ENCODE data around the gene DAPK1. TPM values are rescaled to one million over a fixed set of nuclear protein-coding genes. Genes with fewer than 3 reads are reported as not detected.

Gene DAPK1
- total and polyA plus RNA-seq, 2 donors from 2014 or later, result 15.5 to 166 TPM

- H3K9me3 ChIP-seq (ENCODE audit: control insufficient read depth in 2 of 3, insufficient read depth in 1 of 3, low read length in 3 of 3), result no peaks in the 10 kb centered on the region
- DNase-seq (no peak), FAIRE-seq (no peak)
- no peaks in the 10 kb centered on the region for H3K36me3 ChIP-seq (ENCODE audit: control insufficient read depth in 2 of 3, insufficient read depth in 3 of 3, low read length in 3 of 3)
- H3K9ac ChIP-seq (ENCODE audit: low read length in 3 of 3), result no peak overlapping the region
- no peaks in the 10 kb centered on the region for H3K27me3 ChIP-seq (ENCODE audit: control insufficient read depth, insufficient read depth, low read length)
- intact Hi-C loops (cut with DNase I), result no loop called here
- H3K4me1 ChIP-seq (ENCODE audit: control insufficient read depth in 2 of 3, insufficient read depth in 2 of 3, low read depth in 1 of 3, low read length in 3 of 3), result peaks cover 0 to 8% (median 6%) of the 10 kb centered on the region in 3 donors
- no peak overlapping the region for H3K27ac ChIP-seq (ENCODE audit: low read depth in 2 of 2, low read length in 2 of 2)
- no peak for TF ChIP-seq CTCF (IDR thresholded peaks at IDR 0.05; ENCODE audit: borderline replicate concordance, extremely low read depth, insufficient read depth)
- no peak overlapping the region for H3K4me3 ChIP-seq (ENCODE audit: low read length in 3 of 3)
Measured at GRCh38 chr9:87587356-87587745, 89.7 kb downstream of the DAPK1 start.

GRCh38 chr9:87587864-87588263, 90.2 kb downstream of the DAPK1 start:
- Histone ChIP-seq H3K36me3 (ENCODE audit: control insufficient read depth in 2 of 3, insufficient read depth in 3 of 3, low read length in 3 of 3) (no peaks in the 10 kb centered on the region), H3K9ac (ENCODE audit: low read length in 3 of 3) (no peak overlapping the region), H3K4me1 (ENCODE audit: control insufficient read depth in 2 of 3, insufficient read depth in 2 of 3, low read depth in 1 of 3, low read length in 3 of 3) (peaks cover 0 to 12% (median 11%) of the 10 kb centered on the region in 3 donors), H3K9me3 (ENCODE audit: control insufficient read depth in 2 of 3, insufficient read depth in 1 of 3, low read length in 3 of 3) (no peaks in the 10 kb centered on the region), H3K4me3 (ENCODE audit: low read length in 3 of 3) (no peak overlapping the region), H3K27ac (ENCODE audit: low read depth in 2 of 2, low read length in 2 of 2) (no peak overlapping the region), H3K27me3 (ENCODE audit: control insufficient read depth, insufficient read depth, low read length) (no peaks in the 10 kb centered on the region)
- FAIRE-seq (no peak), DNase-seq (no peak)
- intact Hi-C loops (cut with DNase I), result no loop called here
- TF ChIP-seq CTCF (IDR thresholded peaks at IDR 0.05; ENCODE audit: borderline replicate concordance, extremely low read depth, insufficient read depth), result no peak

GRCh38 chr9:87588339-87588738, 90.7 kb downstream of the DAPK1 start:
- peaks cover 0 to 16% (median 15%) of the 10 kb centered on the region in 3 donors for H3K4me1 ChIP-seq (ENCODE audit: control insufficient read depth in 2 of 3, insufficient read depth in 2 of 3, low read depth in 1 of 3, low read length in 3 of 3)
- H3K27ac ChIP-seq (ENCODE audit: low read depth in 2 of 2, low read length in 2 of 2), result no peak overlapping the region
- no peak overlapping the region for H3K4me3 ChIP-seq (ENCODE audit: low read length in 3 of 3)
- H3K36me3 ChIP-seq (ENCODE audit: control insufficient read depth in 2 of 3, insufficient read depth in 3 of 3, low read length in 3 of 3), result no peaks in the 10 kb centered on the region
- no peaks in the 10 kb centered on the region for H3K9me3 ChIP-seq (ENCODE audit: control insufficient read depth in 2 of 3, insufficient read depth in 1 of 3, low read length in 3 of 3)
- no peak for TF ChIP-seq CTCF (IDR thresholded peaks at IDR 0.05; ENCODE audit: borderline replicate concordance, extremely low read depth, insufficient read depth)
- FAIRE-seq (no peak), DNase-seq (peak in 1 of 5 donors; percentile 38)
- no peak overlapping the region for H3K9ac ChIP-seq (ENCODE audit: low read length in 3 of 3)
- no peaks in the 10 kb centered on the region for H3K27me3 ChIP-seq (ENCODE audit: control insufficient read depth, insufficient read depth, low read length)
- intact Hi-C loops (cut with DNase I), result no loop called here

GRCh38 chr9:87590996-87591395, 93.3 kb downstream of the DAPK1 start:
- no peak for FAIRE-seq

More at GRCh38 chr9:87590996-87591395, 93.3 kb downstream of the DAPK1 start:
- Histone ChIP-seq H3K4me1 (ENCODE audit: control insufficient read depth in 2 of 3, insufficient read depth in 2 of 3, low read depth in 1 of 3, low read length in 3 of 3) (peaks cover 6 to 23% (median 21%) of the 10 kb centered on the region in 3 donors), H3K9me3 (ENCODE audit: control insufficient read depth in 2 of 3, insufficient read depth in 1 of 3, low read length in 3 of 3) (no peaks in the 10 kb centered on the region), H3K36me3 (ENCODE audit: control insufficient read depth in 2 of 3, insufficient read depth in 3 of 3, low read length in 3 of 3) (no peaks in the 10 kb centered on the region), H3K27ac (ENCODE audit: low read depth in 2 of 2, low read length in 2 of 2) (no peak overlapping the region), H3K4me3 (ENCODE audit: low read length in 3 of 3) (no peak overlapping the region), H3K9ac (ENCODE audit: low read length in 3 of 3) (no peak overlapping the region), H3K27me3 (ENCODE audit: control insufficient read depth, insufficient read depth, low read length) (no peaks in the 10 kb centered on the region)
- intact Hi-C loops (cut with DNase I), result no loop called here
- no peak for DNase-seq
- TF ChIP-seq CTCF (IDR thresholded peaks at IDR 0.05; ENCODE audit: borderline replicate concordance, extremely low read depth, insufficient read depth), result no peak
